GM18517 (cell line): ENCODE measurements around the gene ABCB1.
"Not testable (repeated sequence)": the region's sequence is repeated elsewhere in the genome, so short reads cannot be mapped to it uniquely, and the experiment has no call there.

Source experiments
- ATAC-seq: cut with Tn5 transposase; IDR thresholded peaks from one replicate; pipeline ENCODE4 v1.9.1; 2021; ENCODE audit warnings: mild to moderate bottlenecking, moderate library complexity; ENCODE audit not compliant: unreplicated experiment

Gene ABCB1

GRCh38 chr7:87580636-87581035 is 20.0 kb downstream of the ABCB1 start:
- ATAC-seq: no peak

GRCh38 chr7:87575521-87575920 is 25.2 kb downstream of the ABCB1 start:
- ATAC-seq: no peak

- peak; percentile 63 for ATAC-seq
Measured at GRCh38 chr7:87574630-87575029, 26.1 kb downstream of the ABCB1 start.

GRCh38 chr7:87572513-87572912 is 28.2 kb downstream of the ABCB1 start:
- ATAC-seq: not testable (repeated sequence)

GRCh38 chr7:87570178-87570577 is 30.5 kb downstream of the ABCB1 start:
- ATAC-seq: no peak

- no peak for ATAC-seq
Measured at GRCh38 chr7:87567052-87567451, 33.6 kb downstream of the ABCB1 start.

GRCh38 chr7:87566311-87566900 is 34.3 kb downstream of the ABCB1 start:
- no peak for ATAC-seq

- no peak for ATAC-seq
Measured at GRCh38 chr7:87565877-87566276, 34.8 kb downstream of the ABCB1 start.

GRCh38 chr7:87564296-87564963 is 36.3 kb downstream of the ABCB1 start:
- ATAC-seq: no peak

- no peak for ATAC-seq
Measured at GRCh38 chr7:87561702-87562101, 39.0 kb downstream of the ABCB1 start.

- ATAC-seq: no peak
Measured at GRCh38 chr7:87561102-87561501, 39.6 kb downstream of the ABCB1 start.

- ATAC-seq: no peak
Measured at GRCh38 chr7:87552351-87552900, 48.3 kb downstream of the ABCB1 start.

GRCh38 chr7:87548123-87548919 is 52.4 kb downstream of the ABCB1 start:
- ATAC-seq: no peak

GRCh38 chr7:87545760-87546159 is 54.9 kb downstream of the ABCB1 start:
- ATAC-seq: no peak

GRCh38 chr7:87543623-87544022 is 57.1 kb downstream of the ABCB1 start:
- ATAC-seq: peak; percentile 68

- no peak for ATAC-seq
Measured at GRCh38 chr7:87541648-87542047, 59.0 kb downstream of the ABCB1 start.

GRCh38 chr7:87538052-87538451 is 62.6 kb downstream of the ABCB1 start:
- ATAC-seq: no peak

GRCh38 chr7:87534072-87534471 is 66.6 kb downstream of the ABCB1 start:
- ATAC-seq: no peak

GRCh38 chr7:87530126-87530525 is 70.6 kb downstream of the ABCB1 start:
- no peak for ATAC-seq

GRCh38 chr7:87528730-87529129 is 72.0 kb downstream of the ABCB1 start:
- no peak for ATAC-seq

GRCh38 chr7:87518735-87519134 is 81.9 kb downstream of the ABCB1 start:
- no peak for ATAC-seq

- no peak for ATAC-seq
Measured at GRCh38 chr7:87517891-87518290, 82.8 kb downstream of the ABCB1 start.
